NCI-H526 (cell line): ENCODE data around the gene SLC16A1.
"Not testable (repeated sequence)": the region's sequence is repeated elsewhere in the genome, so short reads cannot be mapped to it uniquely, and the experiment has no call there.

Source experiments
- DNase-seq, 2 experiments: peaks; one replicate each; lab custom pipeline; 2025; lab: John Stamatoyannopoulos, UW

Gene SLC16A1

DNA sequence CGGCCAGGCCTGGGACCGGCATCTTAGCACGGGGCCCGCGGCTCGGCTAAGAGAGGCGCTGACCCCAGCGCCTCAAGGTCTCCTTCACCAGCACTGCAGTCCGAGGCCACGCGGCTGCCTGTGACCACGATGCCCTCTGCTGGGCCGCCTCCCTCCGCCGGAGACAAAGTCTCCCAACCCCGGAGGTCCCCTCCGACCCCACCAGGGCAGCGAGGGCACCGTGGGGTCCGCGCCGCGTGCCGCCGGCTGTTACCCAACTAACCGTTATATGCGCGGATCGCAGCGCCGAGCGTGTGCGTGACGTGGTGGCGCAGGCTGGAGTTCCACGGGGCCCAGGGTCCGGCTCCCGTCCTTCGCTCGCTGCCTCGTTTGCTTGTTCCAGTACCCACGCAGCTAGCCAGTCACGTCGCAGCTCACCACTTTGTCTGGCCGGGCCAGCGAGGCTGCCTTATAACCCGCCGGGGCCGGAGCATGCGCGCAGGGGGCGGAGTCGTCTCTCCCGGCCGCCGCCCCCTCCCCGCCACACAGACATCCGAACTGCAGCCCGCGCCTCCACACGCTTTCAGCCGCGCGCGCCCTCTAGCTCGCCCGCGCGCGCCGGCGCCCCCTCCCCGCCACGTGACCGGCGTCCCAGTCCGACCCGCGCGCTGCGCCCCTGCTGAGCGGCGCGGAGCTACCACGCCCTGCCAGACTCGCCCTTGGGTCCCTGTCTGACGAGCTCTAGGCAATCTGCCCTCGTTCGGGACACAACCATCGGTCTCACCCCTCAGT is at the start of gene SLC16A1:
Gene SLC16A1, minus strand, starts transcription at position 424 of the 771 bp plus-strand sequence. CDS start 26,888 bp downstream, outside the sequence.
- DNase-seq = peak; percentile 93 to 98

- DNase-seq = no peak
Measured at GRCh38 chr1:113003751-113004690, 48.0 kb upstream of the SLC16A1 start.

DNA sequence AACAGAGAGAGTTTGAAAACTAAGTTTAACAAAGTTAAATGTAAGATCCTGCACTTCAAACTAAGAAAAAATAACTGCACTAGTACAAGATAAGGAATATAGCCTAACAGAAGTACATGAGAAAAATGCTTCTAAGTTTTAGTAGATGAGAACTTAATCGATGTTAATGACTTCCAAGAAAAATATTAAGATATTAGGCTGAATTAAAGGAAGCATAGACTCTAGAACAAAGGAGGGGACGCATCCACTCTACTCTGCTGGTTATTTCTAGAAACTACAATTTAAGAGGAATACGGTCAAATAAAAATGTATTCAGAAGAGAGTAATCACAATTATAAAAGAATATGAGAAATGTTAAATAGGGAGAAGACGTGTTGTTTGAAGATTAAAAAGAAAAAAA is 46.3 kb upstream of the SLC16A1 start:
- no peak for DNase-seq

DNA sequence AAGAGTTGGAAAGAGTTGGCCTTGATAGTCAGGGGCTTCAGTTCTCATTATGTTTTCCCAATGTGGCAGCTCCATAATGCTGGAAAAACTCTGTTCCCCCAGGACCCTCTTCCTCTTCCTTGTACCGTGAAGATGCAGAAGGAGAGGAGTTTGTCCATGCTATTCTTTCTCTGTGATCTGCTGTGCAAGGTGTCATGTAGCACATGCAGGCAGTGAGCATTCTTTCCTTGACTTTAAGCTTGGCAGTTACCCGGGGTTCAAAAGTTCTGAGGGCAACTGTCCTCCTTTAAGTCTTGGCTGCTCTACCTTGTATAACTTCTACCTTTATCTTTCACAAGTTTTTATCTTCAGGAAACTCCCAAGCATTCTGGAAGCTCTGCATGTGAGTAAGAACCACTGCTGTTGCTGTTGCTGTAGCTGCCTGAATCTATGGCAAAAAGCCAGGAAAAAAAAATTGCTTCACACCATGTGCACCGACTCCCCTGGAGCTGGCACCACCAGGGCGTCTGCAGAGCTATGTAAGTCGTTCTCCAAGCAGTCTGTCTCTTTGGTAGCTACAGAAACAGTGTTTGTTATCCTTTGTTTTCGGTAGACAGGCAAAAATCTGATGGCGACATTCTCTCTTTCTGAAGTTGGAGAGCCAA is 42.7 kb upstream of the SLC16A1 start:
- DNase-seq = no peak

GRCh38 chr1:112997781-112998180 is 41.8 kb upstream of the SLC16A1 start:
- DNase-seq = no peak

GRCh38 chr1:112995890-112996289 is 39.9 kb upstream of the SLC16A1 start:
- DNase-seq = no peak

GRCh38 chr1:112995021-112995420 is 39.0 kb upstream of the SLC16A1 start:
- DNase-seq = not testable (repeated sequence)

DNA sequence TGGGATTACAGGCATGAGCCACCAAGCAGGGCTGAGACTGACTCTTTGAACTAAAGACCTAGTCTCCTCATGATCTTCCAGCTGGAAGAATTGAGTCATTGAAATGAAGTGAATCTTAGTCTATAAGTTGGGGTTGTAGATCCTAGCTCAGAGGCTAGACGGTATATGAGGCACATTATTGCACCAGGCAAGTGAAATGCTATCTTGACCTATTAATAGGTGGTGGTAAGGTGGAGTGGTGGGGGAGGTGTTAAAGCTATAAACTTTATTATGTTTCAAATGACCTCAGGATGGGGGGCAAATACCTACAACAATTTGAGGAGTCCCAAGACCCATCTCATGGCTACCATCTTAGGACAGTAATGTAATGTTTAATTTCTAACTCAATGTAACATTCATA is 36.8 kb upstream of the SLC16A1 start:
- DNase-seq = no peak

DNA sequence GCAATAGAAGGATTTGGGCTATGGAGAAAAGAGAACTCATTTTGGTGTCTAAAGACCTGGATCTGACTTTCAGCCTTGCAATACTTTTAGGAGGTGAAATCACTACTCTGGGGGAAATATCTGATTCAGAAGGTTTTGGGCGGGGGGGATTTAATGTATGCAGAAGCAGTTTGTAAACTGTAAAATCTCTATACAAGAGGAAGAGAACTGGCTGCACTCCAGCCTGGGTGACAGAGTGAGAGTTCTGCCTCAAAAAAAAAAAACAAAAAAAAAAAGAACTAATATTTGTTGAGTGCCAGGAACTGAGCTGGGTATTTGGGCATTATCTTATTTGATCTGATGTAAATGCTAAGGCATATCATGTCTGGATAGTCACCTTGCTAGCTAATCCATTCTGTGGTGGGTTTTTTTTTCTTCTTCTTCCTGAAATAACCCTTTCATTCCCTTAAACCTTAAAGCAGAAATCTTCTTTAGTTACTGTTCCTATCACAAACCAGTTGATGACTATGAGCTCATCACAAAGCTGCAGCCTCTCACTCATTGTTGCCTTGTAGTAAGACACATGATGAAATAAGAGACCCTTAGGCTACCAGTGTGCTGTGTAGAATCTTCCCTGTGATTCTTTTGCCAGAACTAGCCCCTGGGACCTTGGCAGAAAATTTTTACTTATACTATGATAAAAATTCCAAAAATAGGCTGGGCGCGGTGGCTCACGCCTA is 35.6 kb upstream of the SLC16A1 start:
- no peak for DNase-seq

DNA sequence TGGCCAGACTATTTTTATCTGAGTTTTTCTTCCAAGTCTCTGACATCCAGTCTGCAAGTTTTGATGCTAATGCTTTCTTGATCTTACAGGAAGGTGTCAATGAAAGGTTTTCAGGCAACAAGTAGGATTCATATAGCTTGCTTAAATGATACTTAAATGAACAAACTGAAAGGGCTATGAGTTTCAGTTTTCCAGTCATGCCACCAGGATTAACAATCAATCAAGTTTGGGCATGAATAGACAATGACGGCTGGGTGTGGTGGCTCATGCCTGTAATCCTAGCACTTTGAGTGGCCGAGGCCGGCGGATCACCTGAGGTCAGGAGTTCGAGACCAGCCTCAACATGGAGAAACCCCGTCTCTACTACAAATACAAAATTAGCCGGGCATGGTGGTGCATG is 34.3 kb upstream of the SLC16A1 start:
- no peak for DNase-seq

GRCh38 chr1:112988367-112988766 is 32.4 kb upstream of the SLC16A1 start:
- no peak for DNase-seq

GRCh38 chr1:112985123-112985522 is 29.1 kb upstream of the SLC16A1 start:
- DNase-seq = no peak

DNA sequence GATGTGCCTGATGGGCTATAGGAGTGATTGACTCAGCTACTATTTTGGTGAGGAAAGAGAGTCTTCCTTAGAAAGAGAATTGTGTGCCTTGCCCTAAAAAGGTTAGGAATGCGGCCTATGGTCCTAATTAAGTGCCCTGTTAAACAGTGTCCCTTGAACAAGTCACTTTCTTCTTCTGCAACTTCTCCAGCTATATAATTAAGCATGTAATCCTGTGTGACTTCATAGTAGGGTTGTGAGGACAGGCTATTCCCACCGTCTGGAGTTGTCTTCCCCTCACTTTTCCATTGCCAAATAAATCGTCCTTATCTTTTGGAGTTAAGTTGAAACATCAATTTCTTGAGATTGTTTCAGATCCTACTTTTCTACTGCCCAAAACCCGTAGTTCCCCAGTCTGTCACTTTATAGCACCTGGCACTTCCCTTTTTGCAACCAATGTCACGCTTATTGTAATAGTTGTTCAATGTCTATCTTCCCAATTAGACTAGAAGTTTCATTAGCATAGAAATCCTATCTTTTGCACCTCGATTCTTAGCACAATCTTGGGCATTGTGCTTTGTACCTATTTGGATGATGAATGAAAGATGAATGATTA is 27.6 kb upstream of the SLC16A1 start:
- no peak for DNase-seq

DNA sequence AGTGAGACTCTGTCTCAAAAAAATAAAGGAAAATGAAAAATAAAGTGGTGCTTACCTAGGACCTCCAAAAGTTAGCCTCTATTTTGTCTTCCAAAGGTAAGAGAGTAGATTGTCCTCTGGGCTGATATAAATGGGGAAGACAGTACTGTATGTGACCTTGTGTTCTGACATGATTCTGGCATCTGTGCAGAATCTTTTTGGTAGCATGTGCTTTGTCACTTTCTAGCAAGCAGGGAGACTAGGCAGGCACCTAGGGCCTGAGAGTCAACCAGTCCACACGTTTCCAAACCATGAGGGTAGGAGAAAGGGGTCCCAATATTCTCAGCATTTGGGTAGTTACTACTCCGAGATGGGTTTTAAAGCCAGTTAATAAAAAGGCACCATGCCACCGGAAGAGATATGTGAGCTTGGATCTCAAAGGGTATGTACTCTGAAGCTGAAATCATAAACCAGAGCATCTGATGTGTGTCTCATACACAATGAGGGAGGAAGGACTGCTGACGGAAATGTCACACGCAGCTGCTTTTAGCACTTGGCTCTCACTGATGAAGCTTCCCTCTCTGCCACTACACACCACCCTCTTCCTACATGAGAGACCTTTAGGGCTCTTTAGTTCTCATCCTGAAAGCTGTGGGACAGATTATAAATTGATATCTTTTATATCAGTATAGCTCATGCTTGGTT is 27.0 kb upstream of the SLC16A1 start:
- DNase-seq = no peak

DNA sequence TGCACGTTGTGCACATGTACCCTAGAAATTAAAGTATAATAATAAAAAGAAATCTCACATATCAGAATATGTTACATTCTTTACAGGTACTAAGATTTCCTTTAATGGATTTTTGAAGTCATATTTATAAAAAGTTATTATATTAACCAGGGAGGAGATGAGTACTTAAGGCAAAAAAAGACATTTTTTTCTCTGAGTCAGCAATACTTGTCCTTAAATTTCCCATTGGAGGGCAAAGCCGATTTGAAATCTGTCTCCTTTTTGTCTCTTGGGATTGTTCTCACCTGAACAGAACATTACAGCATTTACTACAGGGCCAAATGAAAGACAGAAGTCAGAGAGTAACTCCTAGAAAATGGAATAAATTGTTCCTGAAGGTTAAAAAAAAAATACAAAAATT is 26.3 kb upstream of the SLC16A1 start:
- no peak for DNase-seq

DNA sequence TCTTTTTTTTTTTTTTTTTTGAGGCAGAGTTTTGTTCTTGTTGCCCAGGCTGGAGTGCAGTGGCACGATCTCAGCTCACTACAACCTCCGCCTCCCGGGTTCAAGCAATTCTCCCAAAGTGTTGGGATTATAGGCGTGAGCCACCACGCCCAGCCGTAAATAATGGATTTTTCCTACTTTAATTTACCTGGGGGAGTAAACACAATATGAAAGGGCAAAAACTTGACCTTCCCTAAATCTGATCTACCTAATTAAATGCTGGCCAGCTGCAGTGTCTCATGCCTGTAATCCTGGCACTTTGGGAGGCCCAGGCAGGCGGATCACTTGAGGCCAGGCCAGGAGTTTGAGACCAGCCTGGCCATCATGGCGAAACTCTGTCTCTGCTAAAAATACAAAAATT is 25.8 kb upstream of the SLC16A1 start:
- not testable (repeated sequence) for DNase-seq

GRCh38 chr1:112981426-112981825 is 25.4 kb upstream of the SLC16A1 start:
- no peak for DNase-seq

GRCh38 chr1:112975336-112975735 is 19.3 kb upstream of the SLC16A1 start:
- DNase-seq = no peak

DNA sequence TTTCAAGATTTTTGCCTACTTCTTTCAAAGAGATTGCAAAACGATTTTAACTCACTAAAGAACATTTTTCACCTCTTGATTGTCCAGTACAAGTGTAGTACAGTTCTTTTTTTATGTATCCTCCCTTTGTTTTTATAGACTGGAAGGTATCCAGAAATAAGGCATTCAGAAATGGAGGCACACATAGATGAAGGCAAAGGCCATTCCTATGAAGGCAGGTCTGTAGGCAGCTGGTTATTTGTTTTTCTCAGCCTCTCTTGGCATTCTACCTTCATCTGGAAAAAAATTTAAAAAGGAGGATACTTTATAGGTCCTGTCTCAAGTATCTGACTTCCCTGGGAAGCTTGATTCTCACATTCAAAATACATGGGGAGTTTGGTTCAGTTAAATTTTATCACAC is 18.6 kb upstream of the SLC16A1 start:
- no peak for DNase-seq

DNA sequence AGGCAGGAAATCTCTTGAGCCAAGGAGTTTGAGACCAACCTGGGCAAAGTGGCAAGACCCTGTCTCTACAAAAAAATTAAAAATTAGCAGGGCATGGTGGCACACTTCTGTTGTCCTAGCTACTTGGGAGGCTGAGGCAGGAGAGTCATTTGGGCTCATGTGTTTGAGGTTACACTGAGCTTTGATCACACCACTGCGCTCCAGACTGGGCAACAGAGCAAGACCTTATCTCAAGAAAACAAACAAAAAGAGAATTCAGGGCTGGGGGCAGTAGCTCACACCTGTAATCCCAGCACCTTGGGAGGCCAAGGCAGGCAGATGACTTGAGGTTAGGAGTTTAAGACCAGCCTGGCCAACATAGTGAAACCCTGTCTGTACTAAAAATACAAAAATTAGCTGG is 17.8 kb upstream of the SLC16A1 start:
- no peak for DNase-seq

- no peak for DNase-seq
Measured at GRCh38 chr1:112971006-112971405, 15.0 kb upstream of the SLC16A1 start.
